H1 (cell line): Measurements from ENCODE around the gene FAU. TPM values are rescaled to one million over a fixed set of nuclear protein-coding genes. Genes with fewer than 3 reads are reported as not detected.

Experiments used
- ASH2L ChIP-seq: fragments of 200-600, 300-600 bp; sonication (generic); IDR thresholded peaks from one replicate; pipeline ENCODE4 v1.7.1; 2017; ENCODE audit warnings: low read length
- BRCA1 ChIP-seq: IDR thresholded peaks from 2 replicates; pipeline ENCODE4 v1.6.1; 2012; ENCODE audit warnings: low read depth, low read length, improper control_type of control experiment
- CHD2 ChIP-seq: IDR thresholded peaks from 2 replicates; pipeline ENCODE4 v1.6.1; 2012; ENCODE audit warnings: low read length, improper control_type of control experiment
- CHD7 ChIP-seq: fragments of 300-600 bp; sonication (generic); IDR thresholded peaks from 2 replicates; pipeline ENCODE4 v1.7.1; 2012; ENCODE audit warnings: low read length, moderate library complexity, mild to moderate bottlenecking, inconsistent platforms; ENCODE audit not compliant: insufficient replicate concordance
- KDM1A ChIP-seq: fragments of 200-600, 300-600 bp; sonication (generic); IDR thresholded peaks from 2 replicates; pipeline ENCODE4 v1.7.1; 2016; ENCODE audit warnings: mild to moderate bottlenecking, low read length, borderline replicate concordance
- KDM4A ChIP-seq: IDR thresholded peaks from one replicate; pipeline ENCODE4 v1.7.1; 2012; ENCODE audit warnings: low read depth, mild to moderate bottlenecking, moderate library complexity, low read length, inconsistent platforms; ENCODE audit not compliant: severe bottlenecking
- SAP30 ChIP-seq: fragments of 300-600 bp; sonication (generic); IDR thresholded peaks from 2 replicates; pipeline ENCODE4 v1.7.1; 2012; ENCODE audit warnings: low read length, moderate library complexity, mild to moderate bottlenecking, inconsistent platforms; ENCODE audit not compliant: insufficient read depth, insufficient replicate concordance
- SIRT6 ChIP-seq: IDR thresholded peaks from one replicate; pipeline ENCODE4 v1.7.1; 2012; ENCODE audit warnings: low read length, inconsistent platforms
- SIX5 ChIP-seq: IDR thresholded peaks from 2 replicates; pipeline ENCODE4 v1.6.1; 2011; ENCODE audit warnings: mild to moderate bottlenecking, low read depth, low read length
- SP4 ChIP-seq: IDR thresholded peaks from 2 replicates; pipeline ENCODE4 v1.6.1; 2012; ENCODE audit warnings: low read length, inconsistent platforms
- polyA plus RNA-seq, 7 experiments: library from polyadenylated mRNA; depleted of rRNA in 3 of 7; stranded (reverse) in 5 of 7; unstranded in 2 of 7; fragments of >200 nt in 5 of 7; fragments of 200-250 nt in 2 of 7; gene quantifications; 1 replicate in 5 of 7; 2 replicates in 1 of 7; 4 replicates in 1 of 7; pipeline versions ENCODE4 v1.2.1 to v1.2.3, GENCODE V29; 2011 to 2013; ENCODE audit warnings: missing spikeins in 2 of 7, mixed read lengths in 2 of 7
- total RNA-seq: library from RNA; stranded (reverse); fragmentation: NEBNext Ultra II Directional; extraction: Animal tissue kit (Norgen Biotek cat#: 25700); gene quantifications from 2 replicates; pipeline ENCODE4 v1.2.1, GENCODE V29; 2021

The FAU gene
- total and polyA plus RNA-seq, 2 of the 8 experiments (the other 6 are each of a cell fraction or from before 2014, with no cell fraction given) = 826 to 896 TPM

GRCh38 chr11:65118097-65118837, 3.7 kb downstream of the FAU start (continued):
- TF ChIP-seq CHD7 = no peak
- TF ChIP-seq CHD2 = no peak
- TF ChIP-seq SP4 = no peak
- TF ChIP-seq BRCA1 = no peak
- TF ChIP-seq ASH2L = no peak
- TF ChIP-seq SAP30 = no peak
- TF ChIP-seq SIX5 = no peak
- TF ChIP-seq KDM4A = no peak
- TF ChIP-seq SIRT6 = no peak
- TF ChIP-seq KDM1A = no peak
